Transverse colon (tissue), 3 donors: ENCODE measurements around the gene AMACR.

Source experiments
- CTCF ChIP-seq, 5 experiments: fragments of 200-600 bp in 3 of 5; fragments of 450-650 bp in 2 of 5; sonication (generic) in 3 of 5; IDR thresholded peaks; 1 replicate in 2 of 5; 2 replicates in 3 of 5; pipeline ENCODE4 v1.5.1; 2016 to 2017; ENCODE audit warnings: antibody characterized with exemption in 5 of 5, inconsistent platforms in 3 of 5, mild to moderate bottlenecking in 2 of 5, moderate library complexity in 1 of 5
- POLR2A ChIP-seq: fragments of 450-650 bp; IDR thresholded peaks from one replicate; pipeline ENCODE4 v1.6.1; 2016; ENCODE audit warnings: antibody characterized with exemption, mild to moderate bottlenecking, moderate library complexity

GRCh38 chr5:33957577-33958150 lies 50.2 kb downstream of the AMACR start:
- no peak for TF ChIP-seq CTCF (IDR thresholded peaks at IDR 0.05)
- no peak for TF ChIP-seq POLR2A
